DMS153 treated with DMSO at 0.1 percent for 48 hours (cell line): Measurements from ENCODE around the gene SLC29A4.
"Not testable (repeated sequence)": the region's sequence is repeated elsewhere in the genome, so short reads cannot be mapped to it uniquely, and the experiment has no call there.

ENCODE experiments used
- DNase-seq: peaks from one replicate; lab custom pipeline; 2025; ENCODE audit not compliant: unreplicated experiment; lab: John Stamatoyannopoulos, UW

SLC29A4 gene

DNA sequence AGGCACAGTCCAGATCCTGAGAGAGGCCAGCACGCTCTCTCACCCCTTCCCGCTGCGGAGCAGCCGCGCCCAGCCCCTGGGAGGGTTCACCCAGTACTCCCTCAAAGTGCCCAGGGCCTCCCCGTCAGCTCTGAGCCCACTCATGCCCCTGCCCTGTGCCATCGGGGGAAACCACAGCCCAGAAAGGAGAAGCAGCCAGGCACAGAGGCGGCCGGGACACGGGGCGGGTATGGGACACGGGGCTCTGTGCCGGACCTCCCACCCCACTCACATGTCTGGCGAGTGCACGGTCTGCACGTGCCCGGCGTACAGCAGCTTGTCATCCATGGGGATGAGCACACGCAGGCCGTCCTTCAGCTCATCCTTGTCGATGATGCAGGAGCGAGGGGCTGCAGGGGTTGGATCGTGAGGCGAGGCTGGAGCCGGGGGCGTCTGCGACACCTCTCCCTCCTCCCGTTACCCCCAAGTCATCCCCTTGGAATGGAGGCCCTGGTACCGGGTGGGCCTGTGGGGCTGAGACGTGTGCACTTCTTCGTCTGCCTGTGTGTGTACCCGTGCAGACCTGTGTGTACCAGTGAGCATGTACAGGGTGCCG lies 38.2 kb downstream of the SLC29A4 start:
- no peak for DNase-seq

DNA sequence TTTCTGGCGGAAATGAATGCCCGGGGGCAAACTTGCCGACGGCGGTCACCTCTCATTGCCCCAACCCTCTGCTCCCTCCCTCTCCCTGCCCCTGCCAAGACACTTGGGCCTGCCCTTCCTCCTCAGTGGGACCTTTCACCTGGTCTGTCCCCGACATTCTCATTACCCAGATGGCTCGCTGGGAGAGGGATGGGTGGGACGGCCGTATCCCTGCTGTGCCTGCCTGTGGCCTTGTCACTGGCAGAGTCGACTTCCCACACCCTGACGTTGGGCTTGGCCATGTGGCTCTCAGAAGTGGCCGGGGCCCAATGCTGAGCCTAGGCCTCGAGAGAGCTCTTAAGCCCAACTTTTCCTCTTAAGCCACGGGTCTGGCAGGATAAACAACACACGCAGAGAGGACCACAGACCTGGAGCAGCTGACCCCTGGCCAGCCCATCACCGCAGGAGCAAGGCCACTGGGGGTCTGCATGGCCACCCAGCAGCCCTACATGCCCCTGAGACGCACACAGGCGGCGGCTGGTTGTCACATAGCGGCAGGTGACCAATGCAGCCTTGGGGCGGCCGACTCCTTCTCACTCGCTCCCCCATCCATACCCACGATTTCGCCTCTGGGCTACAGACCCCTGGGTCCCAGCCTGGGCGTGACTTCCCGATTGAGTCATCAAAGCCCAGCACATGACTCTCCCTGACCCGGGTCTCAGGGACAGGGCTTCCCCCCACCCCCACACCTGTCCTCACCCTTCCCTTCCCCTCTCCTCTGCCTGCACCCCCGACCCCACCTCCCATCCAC lies 40.1 kb downstream of the SLC29A4 start:
- no peak for DNase-seq

DNA sequence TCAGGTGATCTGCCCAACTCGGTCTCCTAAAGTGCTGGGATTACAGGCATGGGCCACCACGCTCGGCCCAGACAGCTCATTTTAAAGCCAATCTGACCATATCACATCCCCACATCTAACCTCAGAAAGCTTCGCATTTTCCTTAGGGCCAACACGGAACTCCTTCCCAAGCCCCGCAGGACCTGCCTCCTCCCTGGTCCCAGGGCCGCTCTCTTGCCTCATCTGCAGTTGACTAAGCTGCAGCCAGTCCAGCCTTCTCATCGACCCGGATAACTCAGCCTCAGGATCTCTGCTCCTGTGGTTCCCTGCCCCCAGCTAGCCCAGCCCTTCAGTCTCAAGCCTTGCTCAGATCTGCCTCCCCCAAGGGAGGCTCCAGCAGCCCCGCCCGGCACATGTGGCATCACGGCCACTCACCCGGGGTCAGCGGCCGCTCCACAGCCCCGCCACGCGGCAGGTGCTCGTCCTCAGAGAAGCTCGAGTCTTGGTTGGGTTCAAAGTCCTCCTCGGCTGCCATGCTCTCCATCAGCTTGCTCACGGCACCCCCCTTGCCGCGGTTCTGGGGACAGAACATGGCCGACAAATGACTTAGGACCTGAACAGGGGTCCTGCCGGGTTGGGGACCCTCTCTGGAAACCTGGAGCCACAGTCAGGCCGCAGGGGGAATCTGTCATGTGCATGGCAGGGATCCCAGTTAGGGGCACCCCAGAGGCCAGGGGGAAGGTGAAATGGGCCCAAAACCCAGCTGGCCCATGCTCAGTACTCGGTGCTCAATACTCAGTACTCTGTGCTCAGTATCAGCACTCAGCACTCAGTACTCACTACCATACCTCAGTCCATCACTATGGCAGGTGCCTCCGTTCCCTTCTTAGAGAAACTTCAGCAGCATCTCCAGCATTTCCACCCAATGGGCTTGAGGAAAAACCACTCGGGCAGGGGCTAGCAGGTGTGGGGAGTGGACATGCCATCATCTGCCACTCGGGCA lies 41.3 kb downstream of the SLC29A4 start:
- not testable (repeated sequence) for DNase-seq

DNA sequence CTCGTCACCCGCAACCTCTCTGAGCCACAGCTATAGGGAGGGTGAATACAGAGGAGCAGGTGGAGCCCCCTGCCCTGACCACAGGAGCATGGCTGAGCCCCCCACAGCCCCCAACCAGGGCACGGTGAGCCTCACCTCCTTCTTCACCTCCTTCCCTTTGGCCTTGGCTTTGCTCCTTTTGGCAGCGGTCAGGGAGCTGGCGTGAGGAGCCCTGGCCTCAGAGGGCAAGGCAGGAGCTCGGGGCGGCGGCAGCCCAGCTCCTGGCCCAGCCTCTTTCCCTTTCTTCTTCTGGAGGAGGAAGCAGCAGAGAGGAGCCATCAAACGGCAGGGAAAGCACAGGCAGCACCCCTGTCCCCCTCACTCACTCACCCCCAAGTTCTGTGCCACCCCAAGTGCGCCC lies 42.2 kb downstream of the SLC29A4 start:
- DNase-seq, result no peak

DNA sequence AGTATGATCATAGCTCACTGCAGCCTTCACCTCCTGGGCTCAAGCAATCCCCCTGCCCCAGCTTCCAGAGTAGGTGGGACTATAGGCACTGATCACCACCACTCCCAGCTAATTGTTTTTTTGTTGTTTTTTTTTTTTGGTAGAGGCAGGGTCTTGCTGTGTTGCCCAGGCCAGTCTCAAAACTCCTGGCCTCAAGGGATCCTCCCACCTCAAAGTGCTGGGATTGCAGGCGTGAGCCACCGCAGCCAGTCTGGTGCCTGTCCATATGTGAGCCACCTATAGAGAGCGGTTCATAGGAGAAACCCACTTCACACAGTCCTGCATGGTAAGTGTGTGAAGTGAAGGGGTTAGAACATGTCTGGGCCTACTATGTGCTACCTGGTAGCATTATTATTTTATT lies 47.5 kb downstream of the SLC29A4 start:
- no peak for DNase-seq

DNA sequence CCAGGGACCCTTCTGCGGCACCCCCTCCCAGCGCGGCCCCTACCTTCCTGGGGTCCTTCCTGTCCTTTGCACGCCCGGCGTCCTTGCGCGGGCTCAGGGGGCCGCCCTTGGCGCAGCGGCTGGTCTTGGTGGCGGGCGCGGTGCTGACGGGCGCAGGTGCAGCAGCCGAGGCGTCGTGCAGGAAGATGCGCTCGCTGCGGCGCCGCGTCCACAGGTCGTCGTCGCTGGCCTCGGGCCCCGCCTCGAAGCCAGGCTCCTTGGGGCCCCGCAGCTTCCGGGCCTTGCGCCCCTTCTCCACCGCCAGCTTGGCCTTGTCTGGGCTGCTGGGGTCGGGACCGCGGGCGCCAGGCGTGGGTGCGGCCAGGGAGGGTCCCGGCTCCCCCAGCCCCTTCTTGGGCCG lies 49.8 kb downstream of the SLC29A4 start:
- DNase-seq, result no peak

DNA sequence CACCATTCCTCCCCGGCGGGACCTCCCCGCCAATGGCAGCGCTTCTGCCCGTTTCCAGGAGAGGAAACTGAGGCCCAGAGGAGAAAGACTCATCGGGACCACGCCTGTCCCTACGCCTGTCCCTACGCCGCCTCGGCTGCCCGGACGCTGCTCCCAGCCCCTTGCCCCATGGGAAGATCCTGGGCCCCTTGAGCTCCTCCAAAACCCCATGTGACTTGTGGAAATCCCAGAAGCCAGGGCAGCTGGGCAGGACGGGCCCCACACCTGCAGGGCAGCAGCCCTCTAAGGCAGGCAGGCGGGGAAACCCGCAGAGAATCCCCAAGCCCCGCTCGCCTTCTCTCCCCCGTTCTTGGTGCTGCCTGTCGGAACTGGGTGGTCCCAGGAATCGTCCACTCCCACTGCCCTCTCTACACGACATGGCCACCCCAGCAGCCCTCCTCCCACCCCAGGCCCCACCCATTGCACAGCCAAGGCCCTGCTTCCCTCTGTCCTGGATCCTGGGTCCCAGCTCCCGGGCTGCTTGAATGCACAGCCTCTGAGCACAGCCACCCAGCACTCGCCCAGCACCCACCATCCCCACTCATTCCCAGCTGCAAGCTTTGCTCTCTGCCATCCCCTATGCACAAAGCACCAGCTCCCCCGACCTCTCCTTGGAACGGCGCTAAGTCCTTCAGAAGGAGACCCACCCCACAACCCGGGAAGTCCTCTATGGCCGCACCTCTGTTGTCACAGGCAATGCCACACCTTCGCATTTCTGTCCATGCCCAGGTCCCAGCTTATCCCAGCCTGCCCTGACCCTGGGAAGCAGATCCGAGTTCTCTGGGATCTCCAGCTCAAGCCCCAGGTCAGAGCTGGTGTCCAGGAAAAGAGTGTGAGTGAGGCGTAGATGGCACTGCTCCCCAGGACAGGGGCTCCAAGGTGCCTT lies 50.6 kb downstream of the SLC29A4 start:
- no peak for DNase-seq

DNA sequence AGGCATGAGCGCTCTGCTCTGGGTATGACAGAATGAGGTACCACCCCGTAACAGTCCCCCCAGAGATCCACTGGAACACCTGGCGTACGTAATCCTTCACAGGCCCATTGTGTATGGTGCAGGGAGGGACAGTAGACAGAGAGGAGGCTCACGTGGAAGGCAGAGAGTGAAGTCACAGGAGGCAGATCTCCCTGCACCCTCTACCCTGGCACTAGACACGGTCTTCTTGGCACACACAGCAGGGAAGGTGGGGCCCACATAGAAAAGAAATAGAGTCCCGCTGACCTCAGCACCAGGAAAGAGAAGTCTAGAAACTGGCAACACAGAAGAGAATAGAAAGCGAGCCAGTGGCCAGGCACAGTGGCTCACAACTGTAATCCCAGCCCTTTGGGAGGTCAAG lies 51.9 kb downstream of the SLC29A4 start:
- DNase-seq, result no peak

DNA sequence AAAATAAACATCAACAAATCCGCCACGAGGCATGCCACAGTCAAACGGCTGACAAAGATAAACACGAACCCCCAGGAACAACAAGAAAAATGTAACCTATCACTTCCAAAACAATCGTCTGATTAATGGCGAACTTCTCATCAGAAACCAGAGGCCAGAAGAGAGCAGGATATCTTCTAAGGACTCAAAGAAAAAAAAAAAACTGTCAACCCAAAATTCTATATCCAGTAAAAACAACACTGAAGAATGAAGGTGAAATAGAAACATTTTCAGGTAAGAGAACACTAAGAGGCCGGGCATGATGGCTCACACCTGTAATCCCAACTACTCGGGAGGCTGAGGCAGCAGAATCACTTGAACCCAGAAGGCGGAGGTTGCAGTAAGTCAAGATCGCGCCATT lies 54.3 kb downstream of the SLC29A4 start:
- no peak for DNase-seq

DNA sequence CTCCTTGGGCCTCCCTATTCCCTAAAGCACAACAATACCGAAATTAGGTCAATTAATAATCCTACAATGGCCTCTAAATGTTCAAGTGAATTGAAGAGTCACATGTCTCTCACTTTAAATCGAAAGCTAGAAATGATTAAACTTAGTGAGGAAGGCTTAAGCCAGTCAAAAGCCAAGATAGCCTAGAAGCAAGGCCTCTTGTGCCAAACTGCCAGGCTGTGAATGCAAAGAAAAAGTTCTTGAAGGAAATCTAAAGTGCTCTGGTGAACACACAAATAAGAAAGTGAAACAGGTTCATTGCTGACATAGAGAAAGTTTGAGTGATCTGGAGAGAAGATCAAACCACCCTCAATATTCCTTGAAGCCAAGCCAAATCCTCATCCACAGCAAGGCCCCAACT lies 57.2 kb downstream of the SLC29A4 start:
- no peak for DNase-seq

DNA sequence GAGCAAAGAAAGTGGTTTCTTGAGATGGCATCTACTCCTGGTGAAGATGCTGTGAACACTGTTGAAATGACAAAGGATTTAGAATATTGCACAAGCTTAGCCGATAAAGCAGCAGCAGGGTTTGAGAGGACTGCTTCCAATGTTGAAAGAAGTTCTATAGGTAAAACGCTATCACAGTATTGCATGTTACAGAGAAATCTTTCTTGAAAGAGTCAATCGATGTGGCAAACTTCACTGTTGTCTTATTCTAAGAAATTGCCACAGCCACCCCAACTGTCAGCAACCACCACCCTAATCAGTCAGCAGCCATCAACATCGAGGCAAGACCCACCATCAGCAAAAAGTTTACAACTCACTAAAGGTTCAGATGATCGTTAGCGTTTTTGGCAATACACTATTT lies 59.9 kb downstream of the SLC29A4 start:
- no peak for DNase-seq

DNA sequence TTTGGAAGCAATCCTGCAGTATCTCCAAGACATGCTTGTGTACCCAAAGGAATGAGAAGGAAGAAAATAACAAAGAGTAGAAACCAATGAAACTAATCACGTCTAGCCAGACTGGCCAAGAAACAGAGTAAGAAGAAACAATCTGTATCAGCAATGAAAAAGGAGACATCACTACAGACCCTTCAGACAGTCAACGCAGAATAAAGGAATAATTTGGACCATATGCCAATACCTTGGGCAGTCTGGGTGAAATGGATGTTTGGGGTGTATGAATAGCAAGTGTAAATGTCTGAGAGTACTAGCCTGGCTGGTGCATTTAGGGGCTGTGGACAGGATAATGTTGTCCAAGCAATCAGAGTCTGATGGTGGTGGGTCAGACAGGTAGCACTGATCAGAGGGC lies 61.1 kb downstream of the SLC29A4 start:
- no peak for DNase-seq

DNA sequence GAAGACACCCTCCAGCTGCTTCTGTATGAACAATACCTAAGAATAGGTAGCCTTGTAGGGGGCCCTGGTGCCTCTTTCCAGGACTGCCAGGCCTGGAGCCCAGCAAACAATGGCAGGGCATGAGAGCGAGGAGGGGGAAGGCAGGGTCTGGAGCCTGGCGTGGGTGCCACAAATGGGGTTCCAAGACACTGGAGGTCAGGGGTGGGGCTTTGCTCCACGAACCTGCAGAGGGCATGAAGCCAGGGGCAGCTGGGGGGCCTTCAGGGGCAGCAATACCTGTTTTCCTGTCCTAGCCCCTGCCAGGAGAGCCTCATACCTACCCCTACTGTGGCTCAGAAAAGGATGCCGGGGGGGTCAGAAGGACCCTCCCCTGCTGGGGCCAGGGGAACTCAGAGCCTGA lies 61.6 kb downstream of the SLC29A4 start:
- no peak for DNase-seq

DNA sequence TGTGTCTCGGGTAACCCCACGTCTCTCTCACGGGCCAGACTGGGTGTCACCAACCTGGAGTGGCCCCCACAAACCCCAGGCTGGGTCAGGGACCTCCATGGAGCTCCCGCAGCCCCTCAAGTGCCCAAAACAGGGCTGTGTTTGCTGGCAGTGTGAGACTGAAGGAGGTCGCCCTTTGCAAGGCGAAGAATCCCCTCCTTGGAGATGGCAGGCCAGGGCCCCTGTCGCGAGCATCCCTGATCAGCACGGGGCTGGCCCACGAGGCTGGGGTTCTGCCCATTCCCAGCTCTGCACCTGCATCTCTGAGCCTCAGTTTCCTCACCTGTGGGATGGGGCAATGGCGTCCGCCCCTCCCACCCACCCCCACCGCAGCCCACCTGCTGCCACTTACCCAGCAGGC lies 62.4 kb downstream of the SLC29A4 start:
- DNase-seq, result no peak

DNA sequence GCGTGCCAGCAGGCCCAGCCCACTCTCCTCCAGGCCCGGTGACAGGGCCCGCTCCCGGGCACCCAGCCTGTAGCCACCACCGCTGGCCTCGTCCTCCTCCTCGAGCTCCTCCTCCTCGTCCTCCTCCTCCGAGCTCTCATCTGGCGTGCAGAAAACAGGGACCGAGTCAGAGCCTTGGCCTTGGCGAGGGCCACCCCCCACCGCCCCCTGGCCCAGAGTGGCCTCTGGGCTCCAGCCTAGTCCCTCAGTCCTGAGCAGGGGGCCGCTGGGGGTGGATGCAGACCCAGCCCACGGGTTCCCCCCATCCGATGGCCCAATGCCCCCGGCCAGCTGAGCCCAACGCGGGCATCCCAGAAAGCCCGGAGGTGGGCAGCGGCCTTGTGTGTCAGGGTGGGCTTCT lies 62.9 kb downstream of the SLC29A4 start:
- DNase-seq, result no peak

DNA sequence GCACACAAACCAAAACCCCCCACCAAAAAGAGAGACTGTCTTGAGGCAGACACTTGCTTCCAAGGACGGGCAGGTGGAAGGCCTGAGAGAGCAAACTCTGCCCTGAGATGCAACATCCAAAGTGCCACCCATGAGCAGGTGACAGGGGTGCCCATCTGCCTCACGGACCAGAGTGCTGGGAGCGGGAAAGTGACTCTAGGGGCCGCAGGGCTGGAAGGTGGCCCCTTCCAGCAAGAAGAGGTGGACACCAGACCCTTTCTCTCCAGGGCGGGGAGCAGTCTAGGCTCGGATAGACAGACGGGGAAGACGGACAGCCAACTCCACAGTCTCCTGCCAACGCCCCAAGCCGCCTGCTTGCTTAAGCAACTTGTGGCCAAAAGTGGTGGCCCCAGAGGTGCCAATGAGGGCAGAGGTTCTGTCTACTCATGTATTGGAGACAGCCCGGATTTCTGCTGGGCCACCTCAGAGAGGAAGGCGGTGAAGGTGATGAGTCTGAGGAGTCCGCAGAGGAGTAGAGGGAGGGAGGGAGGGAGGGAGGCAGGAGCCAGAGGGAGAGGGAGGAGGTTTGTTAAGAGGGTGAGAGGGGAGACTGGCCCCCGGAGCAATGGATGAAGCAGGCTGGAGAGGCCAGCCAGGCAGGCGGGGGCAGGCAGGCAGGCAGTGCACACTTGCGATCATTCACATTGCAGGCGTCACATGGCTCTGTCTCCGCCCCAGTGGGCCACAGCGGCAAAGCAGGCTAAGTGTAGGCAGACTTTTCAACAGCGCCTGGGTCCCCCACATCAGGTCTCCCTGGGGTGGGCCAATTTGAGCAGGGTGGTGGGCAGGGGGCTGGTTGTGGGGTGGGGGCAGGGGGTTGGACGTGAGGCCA lies 65.6 kb downstream of the SLC29A4 start:
- DNase-seq, result no peak

DNA sequence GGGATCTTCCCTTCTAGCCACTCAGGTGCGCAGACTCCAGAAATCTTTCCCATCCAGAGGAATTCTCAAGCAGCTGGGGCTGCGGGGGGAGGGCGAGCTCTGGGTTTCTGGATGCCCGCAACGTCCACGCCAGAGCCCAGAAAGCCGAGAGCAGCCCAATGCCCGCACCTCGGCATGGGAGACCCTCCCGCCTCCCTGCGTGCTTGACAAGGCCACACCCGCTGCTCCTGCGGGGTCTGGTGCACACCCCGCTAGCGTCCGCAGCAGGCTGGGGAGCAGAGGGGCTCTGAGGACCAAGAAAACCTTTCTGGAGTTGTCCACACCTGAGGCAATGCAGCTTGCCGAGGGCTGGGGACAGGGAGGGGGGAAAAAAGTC lies 66.2 kb downstream of the SLC29A4 start:
- DNase-seq, result no peak

DNA sequence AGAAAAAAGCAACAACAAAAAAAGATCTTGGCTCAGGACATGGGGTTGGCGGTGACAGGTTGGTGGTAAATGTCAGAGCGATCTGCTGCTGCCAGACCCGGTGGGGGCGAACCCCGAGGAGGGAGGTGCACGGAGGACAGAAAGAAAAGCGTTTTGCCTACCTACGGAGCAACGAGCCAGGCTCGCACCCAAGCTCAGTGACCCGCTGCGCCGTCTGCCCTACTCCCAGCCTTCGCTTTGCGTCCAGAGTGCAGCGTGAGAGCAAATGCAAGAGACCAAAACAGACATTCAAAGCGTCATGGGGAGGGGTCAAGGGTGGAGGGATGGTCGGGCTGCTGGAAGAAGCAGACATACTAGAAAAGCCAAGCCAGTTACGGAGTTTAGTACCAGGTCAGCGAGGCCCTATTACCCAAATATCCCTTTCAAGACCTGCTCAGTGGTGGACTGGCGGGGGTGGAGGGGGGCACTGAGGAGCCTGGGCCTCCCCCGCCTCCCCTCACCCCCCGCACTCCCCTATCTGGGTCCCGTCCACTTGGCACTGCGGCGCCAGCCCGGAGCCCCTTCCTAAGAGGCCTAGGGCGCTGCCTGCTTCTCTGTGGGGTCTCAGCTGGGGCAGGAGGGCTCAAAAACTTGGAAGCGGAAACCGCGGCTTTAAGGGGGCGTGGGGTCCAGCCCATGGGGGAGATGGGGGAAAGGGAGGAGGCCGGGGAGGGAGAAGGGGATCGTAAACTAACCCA lies 66.9 kb downstream of the SLC29A4 start:
- no peak for DNase-seq

DNA sequence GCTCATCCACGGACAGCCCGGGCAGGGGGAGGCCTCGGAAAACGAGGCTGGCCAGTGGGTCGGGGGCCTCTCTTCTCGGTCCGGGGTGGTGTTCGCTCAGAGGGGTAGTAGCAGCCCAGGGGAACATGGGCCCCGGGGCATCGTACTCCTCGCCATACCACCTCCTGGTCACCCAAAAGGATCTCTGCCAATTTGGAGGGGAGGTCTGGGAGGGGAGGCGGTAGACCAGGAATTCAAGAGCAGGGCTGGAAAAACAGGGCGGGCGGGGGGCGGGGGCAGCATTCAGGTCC lies 67.4 kb downstream of the SLC29A4 start:
- no peak for DNase-seq
